ENCODE data around the gene TDRD9. TPM values are rescaled to one million over a fixed set of nuclear protein-coding genes. Genes with fewer than 3 reads are reported as not detected.

Gene TDRD9
- total and polyA plus RNA-seq, 2 experiments from 2014 or later: 0.73 to 1.3 TPM

- Histone ChIP-seq H3K4me2 (no peak overlapping the region), H3K36me3 (replicated peaks; ENCODE audit: insufficient read depth, low read depth) (no peaks in the 10 kb centered on the region), H3K27ac (no peak overlapping the region), H3K4me1 (ENCODE audit: insufficient read depth) (no peaks in the 10 kb centered on the region), H3K9me2 (replicated peaks; ENCODE audit: insufficient read depth) (no peaks in the 10 kb centered on the region), H3K79me2 (no peaks in the 10 kb centered on the region), H3K9me3 (ENCODE audit: low read depth) (no peaks in the 10 kb centered on the region), H2AFZ (no peak overlapping the region), H4K20me1 (ENCODE audit: insufficient read depth, poor library complexity, severe bottlenecking) (no peaks in the 10 kb centered on the region), H3K4me3 (no peak overlapping the region), H3K27me3 (no peaks in the 10 kb centered on the region)
- 89% methylated on average over 12 of the region's 18 CpGs for WGBS (ENCODE audit: low lambda C conversion rate, missing lambda C conversion rate)
- no peak for DNase-seq (ENCODE audit: low spot score)
- no peak for TF ChIP-seq EZH2 (IDR thresholded peaks at IDR 0.05; ENCODE audit: borderline replicate concordance)
- TF ChIP-seq, protein P1, sequence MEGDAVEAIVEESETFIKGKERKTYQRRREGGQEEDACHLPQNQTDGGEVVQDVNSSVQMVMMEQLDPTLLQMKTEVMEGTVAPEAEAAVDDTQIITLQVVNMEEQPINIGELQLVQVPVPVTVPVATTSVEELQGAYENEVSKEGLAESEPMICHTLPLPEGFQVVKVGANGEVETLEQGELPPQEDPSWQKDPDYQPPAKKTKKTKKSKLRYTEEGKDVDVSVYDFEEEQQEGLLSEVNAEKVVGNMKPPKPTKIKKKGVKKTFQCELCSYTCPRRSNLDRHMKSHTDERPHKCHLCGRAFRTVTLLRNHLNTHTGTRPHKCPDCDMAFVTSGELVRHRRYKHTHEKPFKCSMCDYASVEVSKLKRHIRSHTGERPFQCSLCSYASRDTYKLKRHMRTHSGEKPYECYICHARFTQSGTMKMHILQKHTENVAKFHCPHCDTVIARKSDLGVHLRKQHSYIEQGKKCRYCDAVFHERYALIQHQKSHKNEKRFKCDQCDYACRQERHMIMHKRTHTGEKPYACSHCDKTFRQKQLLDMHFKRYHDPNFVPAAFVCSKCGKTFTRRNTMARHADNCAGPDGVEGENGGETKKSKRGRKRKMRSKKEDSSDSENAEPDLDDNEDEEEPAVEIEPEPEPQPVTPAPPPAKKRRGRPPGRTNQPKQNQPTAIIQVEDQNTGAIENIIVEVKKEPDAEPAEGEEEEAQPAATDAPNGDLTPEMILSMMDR (IDR thresholded peaks at IDR 0.05; ENCODE audit: poor library complexity): no peak
- no peak for TF ChIP-seq EZH2phosphoT487 (IDR thresholded peaks at IDR 0.05; ENCODE audit: low read depth, severe bottlenecking, unreplicated experiment)
Observed at GRCh38 chr14:104093366-104094055, 165.3 kb downstream of the TDRD9 start.

DNA sequence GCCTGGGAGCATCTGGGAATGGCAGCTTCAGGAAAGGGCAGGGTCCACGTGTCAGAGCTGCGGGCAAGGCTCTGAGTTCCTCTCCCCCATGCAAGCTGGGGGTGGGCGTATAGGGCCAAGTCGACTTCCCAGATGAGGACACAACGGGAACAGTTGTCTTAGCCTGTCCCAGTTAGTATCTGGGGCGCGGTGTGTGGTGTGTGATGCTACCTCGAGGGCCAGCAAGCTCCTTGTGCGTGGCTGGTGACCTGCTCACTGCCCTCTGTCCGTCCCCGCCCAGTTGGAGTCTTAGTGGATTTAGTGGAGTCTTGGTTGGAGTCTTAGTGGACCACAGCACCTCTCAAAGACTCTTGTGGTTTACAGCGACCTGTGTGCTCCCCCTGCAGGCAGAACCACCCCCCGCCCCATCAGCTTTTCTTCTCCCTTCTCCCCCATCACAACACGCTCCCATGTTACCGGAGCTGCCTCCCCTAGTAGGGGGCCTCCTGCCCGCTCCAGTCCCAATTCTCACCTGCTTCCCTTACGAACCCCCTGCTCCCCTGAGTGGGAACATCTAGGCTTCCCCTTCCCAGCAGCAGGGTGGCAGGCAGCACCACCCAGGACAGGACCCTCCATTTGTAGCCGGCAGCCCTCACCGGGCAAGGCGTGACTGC is 165.9 kb downstream of the TDRD9 start:
- Histone ChIP-seq H3K27ac (no peak overlapping the region), H3K9me3 (ENCODE audit: low read depth) (no peaks in the 10 kb centered on the region), H4K20me1 (ENCODE audit: insufficient read depth, poor library complexity, severe bottlenecking) (no peaks in the 10 kb centered on the region), H3K27me3 (no peaks in the 10 kb centered on the region), H3K9me2 (replicated peaks; ENCODE audit: insufficient read depth) (no peaks in the 10 kb centered on the region), H3K79me2 (no peaks in the 10 kb centered on the region), H3K36me3 (replicated peaks; ENCODE audit: insufficient read depth, low read depth) (no peaks in the 10 kb centered on the region), H3K4me3 (no peak overlapping the region), H3K4me1 (ENCODE audit: insufficient read depth) (no peaks in the 10 kb centered on the region), H2AFZ (no peak overlapping the region), H3K4me2 (no peak overlapping the region)
- WGBS (ENCODE audit: low lambda C conversion rate, missing lambda C conversion rate): 73% methylated on average over 17 of the region's 20 CpGs
- TF ChIP-seq EZH2phosphoT487 (IDR thresholded peaks at IDR 0.05; ENCODE audit: low read depth, severe bottlenecking, unreplicated experiment) (no peak), EZH2 (IDR thresholded peaks at IDR 0.05; ENCODE audit: borderline replicate concordance) (no peak)
- TF ChIP-seq, protein P1 (IDR thresholded peaks at IDR 0.05; ENCODE audit: poor library complexity): no peak
- no peak for DNase-seq (ENCODE audit: low spot score)

- no peaks in the 10 kb centered on the region for H3K9me2 ChIP-seq (replicated peaks; ENCODE audit: insufficient read depth)
Observed at GRCh38 chr14:104094709-104095425, 166.6 kb downstream of the TDRD9 start.

More at GRCh38 chr14:104094709-104095425, 166.6 kb downstream of the TDRD9 start:
- Histone ChIP-seq H3K4me3 (no peak overlapping the region), H3K27me3 (no peaks in the 10 kb centered on the region), H3K9me3 (ENCODE audit: low read depth) (no peaks in the 10 kb centered on the region), H3K36me3 (replicated peaks; ENCODE audit: insufficient read depth, low read depth) (no peaks in the 10 kb centered on the region), H3K4me1 (ENCODE audit: insufficient read depth) (no peaks in the 10 kb centered on the region), H2AFZ (no peak overlapping the region), H3K27ac (no peak overlapping the region), H3K79me2 (no peaks in the 10 kb centered on the region), H4K20me1 (ENCODE audit: insufficient read depth, poor library complexity, severe bottlenecking) (no peaks in the 10 kb centered on the region), H3K4me2 (no peak overlapping the region)
- no peak for TF ChIP-seq EZH2 (IDR thresholded peaks at IDR 0.05; ENCODE audit: borderline replicate concordance)
- TF ChIP-seq, protein P1 (IDR thresholded peaks at IDR 0.05; ENCODE audit: poor library complexity): peak; percentile 89
- WGBS (ENCODE audit: low lambda C conversion rate, missing lambda C conversion rate): 55% methylated on average over 34 of the region's 35 CpGs
- peak; percentile 74 for DNase-seq (ENCODE audit: low spot score)

All from hepatocyte (in vitro differentiated cells).